ENCODE data around the gene SHISA3.

Gene SHISA3

DNA sequence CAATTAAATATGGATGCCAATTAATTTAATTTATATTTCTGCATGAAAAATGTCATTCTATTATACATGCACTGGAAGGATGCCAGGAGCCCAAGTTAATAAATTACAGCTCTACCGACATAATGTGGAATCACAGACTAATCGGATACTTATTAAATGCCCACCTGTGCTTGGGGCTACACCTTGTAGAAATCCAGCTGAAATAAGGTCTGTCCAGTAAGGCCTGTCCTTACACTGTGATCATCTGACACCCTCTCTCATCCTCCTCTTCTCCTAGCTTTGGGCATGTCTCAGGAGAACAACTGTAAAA is 6.0 kb upstream of the SHISA3 start:
- DNase-seq (ENCODE audit: low spot score), result no peak
- FAIRE-seq, result no peak

DNA sequence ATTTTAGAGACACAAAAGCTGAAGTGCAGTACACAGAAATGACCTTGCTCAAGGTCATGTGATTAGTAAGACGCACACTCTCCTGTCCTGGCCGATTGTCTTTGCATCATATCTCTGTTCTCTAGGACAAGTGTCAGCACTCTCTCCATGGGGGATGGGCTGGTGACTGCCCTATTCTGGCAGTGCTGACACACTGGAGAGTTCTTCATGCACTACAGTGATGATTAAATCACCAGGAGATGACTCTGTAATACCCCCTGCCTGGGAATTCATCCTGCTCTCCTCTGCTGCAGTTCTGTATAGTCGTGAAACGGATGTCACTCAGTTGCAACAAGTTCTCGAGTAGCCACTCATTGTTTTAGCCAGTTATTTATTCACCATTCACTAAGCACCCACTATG is 5.3 kb upstream of the SHISA3 start:
- DNase-seq (ENCODE audit: low spot score) (no peak), FAIRE-seq (no peak)

DNA sequence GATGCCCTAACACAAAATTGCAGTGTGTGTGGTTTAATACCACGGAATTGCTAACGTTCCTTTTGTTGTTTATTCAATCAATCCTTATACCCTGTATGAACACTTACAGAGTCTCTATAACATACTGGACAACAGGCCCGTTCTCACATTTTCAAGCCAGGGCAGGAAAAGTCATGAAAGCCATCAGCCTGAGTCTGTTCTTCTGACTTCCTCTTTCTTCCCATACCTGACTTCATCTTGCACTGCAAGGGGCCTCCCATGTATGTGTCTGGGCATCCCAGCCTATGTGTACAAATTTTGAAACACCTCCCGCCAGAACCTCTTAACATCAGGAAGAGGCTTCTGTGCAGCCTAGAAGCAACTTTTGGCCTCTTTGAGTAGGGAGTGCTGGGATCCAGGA is 4.9 kb upstream of the SHISA3 start:
- no peak for FAIRE-seq
- DNase-seq (ENCODE audit: low spot score), result no peak

DNA sequence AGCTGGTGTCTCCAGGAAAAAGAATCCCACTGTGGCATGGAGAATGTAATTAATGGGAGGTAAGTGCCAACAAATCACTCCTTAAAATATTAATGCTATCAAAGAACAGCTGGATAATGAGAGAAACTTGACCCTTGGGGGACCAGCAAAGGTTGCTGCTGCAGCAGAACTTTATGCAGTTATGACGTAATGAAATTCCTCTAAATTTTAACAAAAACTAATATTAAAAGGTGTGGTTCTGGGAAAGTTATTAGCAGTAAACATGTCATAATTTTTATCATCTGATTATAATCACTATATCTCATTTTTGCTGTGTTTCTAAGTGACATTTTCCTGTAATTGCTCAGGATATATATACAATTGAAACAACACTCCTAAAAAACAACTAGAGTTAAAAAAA is 1.7 kb upstream of the SHISA3 start:
- FAIRE-seq, result no peak
- no peak for DNase-seq (ENCODE audit: low spot score)

DNA sequence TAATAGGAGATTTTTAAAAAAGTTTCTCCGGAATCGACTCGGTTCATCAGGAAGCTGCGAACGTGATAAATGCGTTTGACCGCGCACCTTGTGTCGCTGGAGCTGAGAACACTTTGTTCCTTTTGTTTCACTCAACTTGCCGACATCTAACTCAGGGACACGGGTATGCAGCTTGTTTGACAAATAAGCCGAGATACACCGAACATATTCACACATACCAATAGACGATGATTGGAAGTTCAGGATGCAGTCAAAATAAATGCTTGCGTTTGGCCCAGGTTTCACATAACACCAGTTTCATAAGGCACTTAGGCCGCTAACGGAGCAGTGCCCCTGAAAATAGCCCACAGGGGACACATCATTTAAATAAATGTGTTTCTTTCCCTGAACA is 932 bp upstream of the SHISA3 start:
- no peak for FAIRE-seq
- no peak for DNase-seq (ENCODE audit: low spot score)

DNA sequence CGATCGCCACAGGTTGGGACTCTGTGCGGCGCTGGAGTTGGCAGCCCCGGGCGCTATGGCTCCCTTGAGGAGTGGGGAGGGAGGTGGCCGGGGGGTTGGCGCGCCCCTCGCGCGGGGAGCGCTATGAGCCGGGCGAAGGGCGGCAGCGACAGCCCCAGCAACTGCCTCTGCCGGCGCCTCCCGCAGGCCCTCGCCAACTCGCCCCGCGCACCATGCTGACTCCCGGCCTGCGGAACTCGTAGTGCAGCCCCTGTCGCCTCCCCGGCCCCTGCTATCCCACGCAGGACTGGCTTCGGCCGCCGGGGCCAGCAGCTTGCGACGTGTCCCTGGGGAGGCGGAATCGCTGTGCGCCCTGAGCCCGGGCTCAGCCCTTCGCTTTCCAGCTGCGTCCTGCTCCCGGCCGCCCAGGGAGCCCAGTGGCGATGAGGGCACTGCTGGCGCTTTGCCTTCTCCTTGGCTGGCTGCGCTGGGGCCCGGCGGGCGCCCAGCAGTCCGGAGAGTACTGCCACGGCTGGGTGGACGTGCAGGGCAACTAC is 415 bp downstream of the SHISA3 start:
- no peak for FAIRE-seq
- peak; percentile 43 for DNase-seq (ENCODE audit: low spot score)

DNA sequence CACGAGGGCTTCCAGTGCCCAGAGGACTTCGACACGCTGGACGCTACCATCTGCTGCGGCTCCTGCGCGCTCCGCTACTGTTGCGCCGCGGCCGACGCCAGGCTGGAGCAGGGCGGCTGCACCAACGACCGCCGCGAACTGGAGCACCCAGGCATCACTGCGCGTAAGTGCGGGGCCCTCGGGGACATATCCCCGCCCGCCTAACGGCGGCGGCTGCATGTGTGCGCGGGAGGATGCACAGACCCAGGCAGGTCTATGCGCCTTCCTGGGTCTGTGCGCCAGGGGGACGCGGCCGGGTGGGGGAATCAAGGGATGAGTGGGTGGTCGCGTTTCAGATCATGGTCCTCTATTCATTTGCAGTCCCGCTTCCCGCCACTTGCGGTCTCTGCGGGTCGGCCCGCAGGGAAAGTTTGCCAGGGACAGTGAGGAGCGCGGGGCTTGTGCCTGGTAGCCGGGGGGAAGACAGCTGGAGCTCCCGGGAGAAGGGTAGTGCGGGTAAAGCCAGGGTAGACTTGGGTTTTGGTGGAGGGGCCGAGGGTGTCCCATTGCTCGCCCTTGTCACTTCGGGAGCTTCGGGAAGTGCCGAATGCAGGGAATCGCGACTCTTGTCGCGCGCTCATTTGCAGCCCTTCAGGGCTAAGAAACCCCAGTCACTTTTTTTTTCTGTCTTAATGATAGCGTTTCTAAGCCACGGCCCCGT is 1.0 kb downstream of the SHISA3 start:
- FAIRE-seq, result peak; percentile 73
- peak; percentile 41 for DNase-seq (ENCODE audit: low spot score)

DNA sequence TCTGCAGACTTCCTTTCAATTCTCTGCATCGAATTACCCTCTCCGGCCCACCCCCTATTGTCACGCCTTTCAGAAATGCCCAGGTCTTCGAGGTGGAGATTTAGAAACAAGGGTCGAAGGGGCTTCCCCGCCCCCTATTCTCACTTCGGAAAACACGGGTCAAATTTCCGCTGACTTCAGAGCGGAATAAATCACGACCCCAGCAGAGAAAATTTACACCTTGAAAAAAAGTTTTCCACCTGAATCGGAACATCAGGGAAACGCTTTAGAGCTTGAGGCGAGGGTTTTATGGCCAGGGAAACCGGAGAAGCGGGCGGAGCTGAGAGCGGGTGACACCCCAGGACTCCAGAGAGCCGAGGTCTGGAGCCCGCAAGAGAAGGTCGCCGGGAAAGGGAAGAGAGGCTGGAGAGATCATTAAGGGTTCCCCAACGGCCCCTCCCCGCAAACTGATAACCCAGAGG is 1.6 kb downstream of the SHISA3 start:
- no peak for DNase-seq (ENCODE audit: low spot score)
- FAIRE-seq, result no peak

DNA sequence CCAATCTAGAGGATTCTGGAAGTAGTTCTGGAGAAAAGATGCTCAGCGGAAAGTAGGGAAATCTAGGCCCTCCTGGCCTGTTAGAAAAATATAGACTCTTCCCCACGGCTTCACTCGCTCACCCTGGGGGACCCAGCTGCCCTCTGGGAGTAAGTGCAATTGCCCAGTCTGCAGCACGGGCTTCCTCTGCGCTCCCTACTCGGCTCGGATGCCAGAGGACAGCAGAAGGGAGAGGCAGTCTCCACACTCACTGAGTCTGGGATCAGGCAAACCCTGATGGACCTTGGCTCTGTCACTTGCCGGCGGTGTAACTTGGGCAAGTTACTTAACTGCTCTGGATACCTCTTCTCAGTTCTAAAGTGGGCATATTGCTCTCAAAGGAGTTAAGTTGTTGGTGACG is 2.1 kb downstream of the SHISA3 start:
- no peak for DNase-seq (ENCODE audit: low spot score)
- no peak for FAIRE-seq

DNA sequence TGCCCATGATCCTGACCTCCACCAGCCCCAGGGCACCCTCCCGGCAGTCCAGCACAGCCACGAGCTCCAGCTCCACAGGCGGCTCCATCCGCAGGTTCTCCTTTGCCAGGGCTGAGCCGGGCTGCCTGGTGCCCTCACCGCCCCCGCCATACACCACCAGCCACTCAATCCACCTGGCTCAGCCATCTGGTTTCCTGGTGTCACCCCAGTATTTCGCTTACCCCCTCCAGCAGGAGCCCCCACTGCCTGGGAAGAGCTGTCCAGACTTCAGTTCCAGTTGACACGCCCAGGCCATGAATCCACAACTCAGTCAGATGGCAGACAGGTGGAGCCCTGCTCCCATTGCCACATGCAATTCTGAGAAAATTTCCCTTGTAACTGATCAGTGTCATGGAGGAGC is 3.9 kb downstream of the SHISA3 start:
- FAIRE-seq, result no peak
- no peak for DNase-seq (ENCODE audit: low spot score)

DNA sequence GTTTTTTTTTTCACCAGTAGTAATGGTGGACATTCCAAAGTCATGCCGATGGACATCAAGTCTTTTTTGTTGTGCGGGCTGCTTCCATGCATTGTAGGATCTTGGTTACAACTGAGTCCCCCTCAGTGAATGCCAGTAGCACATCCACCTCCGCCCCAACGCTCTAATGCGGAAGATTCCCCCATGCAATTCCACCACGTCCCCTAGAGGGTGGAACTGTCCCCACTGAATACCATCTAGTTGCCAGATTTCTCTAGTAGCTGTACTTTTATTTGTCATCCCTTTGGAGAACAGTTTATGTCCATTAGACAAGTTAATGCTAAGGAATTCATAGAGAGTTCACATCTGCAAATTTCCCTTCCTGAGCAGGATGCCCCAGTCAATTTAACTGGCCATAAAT is 6.7 kb downstream of the SHISA3 start:
- DNase-seq (ENCODE audit: low spot score), result no peak
- FAIRE-seq, result no peak

DNA sequence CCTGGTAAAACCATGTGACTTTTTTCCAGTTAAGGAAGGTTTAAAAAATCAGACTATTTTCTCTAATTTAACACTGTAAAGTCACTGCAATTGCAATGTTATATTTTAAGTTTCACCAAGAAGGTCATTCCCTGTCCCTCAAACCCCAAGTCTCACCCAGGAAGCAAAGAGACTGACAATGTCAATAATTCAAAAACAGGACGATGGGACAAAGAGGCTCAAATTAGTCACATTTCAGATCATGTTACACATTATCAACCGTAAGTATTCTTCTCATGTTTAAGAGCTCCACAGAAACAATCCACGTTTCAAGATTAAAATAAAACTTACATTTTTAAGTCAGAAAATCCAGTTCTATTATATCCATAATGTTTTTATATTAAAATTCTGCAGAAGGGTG is 13.2 kb downstream of the SHISA3 start:
- no peak for DNase-seq (ENCODE audit: low spot score)
- FAIRE-seq, result no peak

DNA sequence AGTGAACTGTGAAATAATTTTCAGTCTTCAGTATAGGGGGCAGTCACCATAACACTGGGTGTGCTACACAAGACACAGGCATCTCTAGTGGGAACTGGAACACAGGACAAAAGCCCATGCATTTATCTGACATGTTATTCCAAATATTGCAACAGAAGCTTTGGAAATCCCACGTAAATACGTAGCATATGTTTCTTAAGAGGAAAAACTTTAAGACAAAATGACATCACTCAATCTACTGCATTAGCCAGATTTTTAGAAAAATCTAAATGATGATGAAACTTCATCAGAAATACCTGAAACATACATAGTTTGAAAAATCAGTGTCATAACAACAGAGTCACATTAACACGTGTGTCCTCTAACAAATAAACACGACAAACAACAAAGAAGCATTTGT is 14.5 kb downstream of the SHISA3 start:
- no peak for FAIRE-seq
- no peak for DNase-seq (ENCODE audit: low spot score)

DNA sequence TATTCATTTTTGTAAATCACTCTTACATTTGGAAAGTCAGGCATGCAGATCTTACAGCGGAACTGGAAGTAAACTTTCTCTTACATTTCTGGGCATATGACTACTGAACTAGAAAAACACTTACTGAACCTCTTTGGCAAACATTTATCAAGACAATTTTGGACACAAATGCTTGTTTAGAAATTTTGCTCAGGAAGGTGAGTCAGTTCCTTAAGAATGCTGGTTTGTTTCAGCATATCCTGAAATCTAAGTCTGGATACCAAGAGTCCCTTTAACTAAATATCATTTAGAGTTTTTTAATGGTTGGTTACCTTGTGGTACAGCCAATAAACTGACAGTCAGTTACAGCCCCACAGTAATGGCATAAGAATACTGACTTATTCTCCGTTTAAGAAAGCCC is 15.0 kb downstream of the SHISA3 start:
- peak; percentile 36 for DNase-seq (ENCODE audit: low spot score)
- FAIRE-seq, result peak; percentile 77

DNA sequence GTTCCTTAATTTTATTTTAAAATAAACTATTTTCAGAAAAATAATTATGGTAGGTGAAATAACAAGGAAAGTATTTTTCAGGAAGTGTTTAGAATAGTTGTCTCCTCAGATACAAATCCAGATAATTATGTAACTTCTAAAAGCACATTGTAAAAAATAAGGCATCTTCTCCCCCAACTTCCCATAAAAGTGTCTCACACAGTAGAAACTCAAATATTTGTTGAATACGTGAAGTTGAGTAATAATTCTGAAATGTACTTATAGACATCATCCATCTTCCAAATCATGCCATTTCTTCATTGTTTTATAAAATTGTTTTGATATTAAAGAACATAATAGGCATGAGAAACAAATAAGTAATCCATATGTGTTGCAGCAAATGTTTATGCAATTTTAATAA is 18.0 kb downstream of the SHISA3 start:
- no peak for DNase-seq (ENCODE audit: low spot score)
- FAIRE-seq, result no peak

DNA sequence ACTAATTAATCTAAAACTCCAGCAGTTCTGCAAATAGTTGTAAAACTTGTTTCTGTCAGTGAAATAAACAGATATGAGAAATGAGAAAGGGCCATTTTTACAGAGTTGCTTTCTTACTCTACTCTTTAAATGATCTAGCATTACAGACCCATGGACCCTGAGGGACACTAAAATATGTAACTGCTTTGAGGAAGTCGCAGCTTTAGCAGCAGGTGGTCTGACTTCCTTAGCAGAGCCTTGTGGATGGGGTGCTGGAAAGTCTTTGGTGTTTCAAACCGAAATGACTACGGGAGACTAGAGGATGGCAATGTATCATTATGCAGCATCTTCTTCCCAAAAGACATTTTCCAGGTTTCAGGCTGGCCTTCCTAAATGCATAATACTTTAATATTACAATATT is 18.7 kb downstream of the SHISA3 start:
- FAIRE-seq, result no peak
- no peak for DNase-seq (ENCODE audit: low spot score)

DNA sequence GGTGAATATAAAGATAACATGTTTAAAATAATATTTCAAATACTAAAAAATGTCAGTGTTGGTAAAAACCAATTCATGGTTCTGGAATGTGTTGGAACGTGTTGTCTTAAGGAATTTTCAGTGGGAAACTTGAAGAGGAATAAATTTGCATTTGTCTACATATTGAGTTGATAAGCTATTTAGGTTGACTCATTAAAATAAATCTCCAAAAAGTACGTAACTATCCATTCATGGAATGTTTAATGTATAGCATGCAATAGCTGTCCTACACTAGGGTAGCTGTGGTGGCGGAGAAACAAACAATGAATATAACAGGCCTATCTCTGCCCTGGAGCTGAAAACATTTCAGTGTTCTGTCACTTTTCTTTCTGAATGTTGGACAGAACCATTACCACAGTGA is 20.3 kb downstream of the SHISA3 start:
- no peak for FAIRE-seq

DNA sequence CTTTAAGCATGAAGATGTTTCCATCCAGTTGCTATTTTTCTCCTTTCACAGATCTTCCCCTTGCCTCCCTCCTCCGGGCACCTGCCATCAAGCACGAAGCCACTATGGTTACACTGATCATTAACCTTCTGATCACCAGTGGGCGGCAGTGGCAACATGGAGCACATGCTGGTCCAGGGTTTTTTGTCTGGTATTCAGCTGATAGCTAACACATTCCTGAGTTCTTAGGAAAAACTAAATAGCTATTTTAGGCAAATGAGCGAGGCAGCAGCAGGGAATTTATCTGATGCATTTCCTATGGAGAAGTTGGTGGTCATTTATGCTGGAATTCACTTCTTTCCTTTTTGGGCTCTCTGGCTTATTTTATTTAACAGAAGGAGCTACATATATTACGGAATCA is 22.9 kb downstream of the SHISA3 start:
- no peak for DNase-seq (ENCODE audit: low spot score)
- no peak for FAIRE-seq

More for the DNA sequence above, 20.3 kb downstream of the SHISA3 start:
- DNase-seq (ENCODE audit: low spot score), result no peak

DNA sequence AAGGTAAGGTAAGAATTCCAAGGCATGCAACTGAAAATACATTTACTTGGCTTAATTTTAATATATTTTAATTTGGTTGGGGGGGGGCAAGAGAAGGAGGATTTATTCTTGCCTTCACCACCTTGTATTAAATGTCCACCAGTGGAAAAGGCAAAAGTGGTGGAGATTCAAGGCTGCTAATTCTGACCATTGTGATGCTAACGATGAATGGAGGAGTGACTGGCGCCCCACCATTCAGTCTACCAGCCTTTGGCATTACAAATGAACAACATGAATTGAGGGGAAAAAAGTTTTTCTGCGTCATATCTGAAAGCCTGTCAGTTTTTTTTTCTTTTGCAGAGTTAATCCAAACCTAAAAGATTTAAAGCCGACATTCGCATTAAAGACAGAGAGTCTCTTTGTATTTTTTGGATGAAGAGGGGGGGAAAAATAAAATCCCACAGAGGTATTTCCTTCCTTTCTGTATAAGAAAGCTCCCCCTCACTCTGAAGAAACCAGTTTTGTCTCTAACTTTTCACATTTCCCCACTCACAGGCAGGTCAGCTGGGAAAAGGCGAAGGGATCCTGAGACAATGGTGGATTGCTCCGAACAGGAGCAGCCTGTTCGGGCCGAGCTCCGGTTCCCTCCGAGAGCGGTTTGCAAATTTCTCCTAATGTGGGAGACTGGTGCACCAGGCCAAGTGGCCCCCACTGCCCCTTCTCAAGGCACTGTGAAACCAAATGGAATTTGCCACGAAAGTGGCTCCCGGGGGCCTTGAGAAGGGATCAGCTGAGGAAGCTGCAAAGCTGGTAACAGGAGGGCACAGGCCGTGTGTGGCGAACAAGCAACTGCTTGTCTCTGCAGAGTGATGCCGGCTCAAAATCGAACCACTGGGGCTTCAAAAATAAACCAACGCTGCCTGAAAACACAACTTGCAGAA is 28.1 kb downstream of the SHISA3 start:
- FAIRE-seq, result no peak
- DNase-seq (ENCODE audit: low spot score), result no peak

DNA sequence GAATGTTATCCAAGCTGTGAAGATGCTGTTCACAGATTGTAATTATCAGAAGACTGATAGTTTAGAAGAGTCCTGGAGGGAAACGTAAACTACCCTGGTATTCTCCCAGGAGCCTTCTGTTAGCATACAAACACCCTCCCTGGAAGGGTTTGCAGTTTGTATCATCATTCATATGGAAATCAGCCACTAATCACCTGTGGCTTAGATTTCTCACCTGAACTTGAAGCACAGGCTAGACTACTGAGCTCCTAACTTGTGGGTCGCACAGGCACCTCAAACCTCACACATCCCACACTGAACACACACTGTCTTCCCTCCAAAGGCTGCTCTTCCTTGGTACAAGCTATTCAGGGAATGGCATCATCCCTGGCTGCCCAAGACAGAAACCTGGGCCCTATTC is 30.7 kb downstream of the SHISA3 start:
- DNase-seq (ENCODE audit: low spot score) (no peak), FAIRE-seq (no peak)

DNA sequence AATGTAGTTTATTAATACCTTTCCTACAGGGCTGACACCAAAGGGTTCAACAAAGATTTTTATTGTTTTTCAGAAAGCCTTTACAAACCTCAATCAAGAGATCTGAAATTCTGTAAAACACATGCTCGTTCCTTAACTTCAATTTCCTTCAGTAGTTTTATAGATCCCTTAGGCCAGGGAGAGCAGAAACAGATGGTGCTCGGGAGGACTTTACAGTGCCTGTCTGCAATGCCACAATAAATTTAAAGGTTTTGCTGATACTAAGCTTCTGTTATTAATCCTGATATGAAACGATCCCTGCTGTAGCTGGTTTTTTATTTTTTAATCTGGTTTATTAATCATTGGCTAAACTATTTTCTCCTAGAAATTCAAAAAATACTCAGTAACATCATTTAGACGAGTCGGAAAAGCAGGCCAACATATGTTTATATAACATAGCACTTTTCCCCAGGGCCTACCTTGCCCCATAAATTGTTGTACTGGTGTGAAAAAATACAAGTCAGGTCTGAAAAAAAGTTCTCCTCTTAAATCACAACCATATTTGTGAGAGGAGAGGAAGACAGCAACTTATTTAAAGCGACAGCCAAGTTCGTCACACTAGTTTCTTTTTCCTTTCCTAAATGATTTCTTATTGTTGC is 39.8 kb downstream of the SHISA3 start:
- DNase-seq (ENCODE audit: low spot score) (no peak), FAIRE-seq (no peak)

DNA sequence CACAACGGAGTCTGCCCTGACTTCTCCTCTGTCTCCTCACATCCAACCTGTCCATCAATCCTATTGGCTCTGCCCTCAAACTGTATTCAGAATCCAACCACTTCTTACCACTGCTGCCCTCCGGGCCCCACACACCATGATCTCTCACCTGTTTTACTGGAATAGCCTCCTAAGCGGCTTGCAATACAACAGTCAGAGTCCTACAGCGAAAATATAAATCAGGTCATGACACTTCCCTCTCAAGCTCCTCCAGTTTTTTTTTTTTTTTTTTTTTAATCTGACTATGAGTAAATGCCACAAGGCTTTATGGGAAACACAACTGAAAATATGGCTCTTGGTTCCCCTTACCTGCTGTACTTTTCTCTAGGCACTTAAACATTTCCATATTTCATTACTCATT is 42.8 kb downstream of the SHISA3 start:
- FAIRE-seq, result no peak
- DNase-seq (ENCODE audit: low spot score), result no peak

Measured in urothelium cell line (cell line).